LNCaP clone FGC (cell line): ENCODE measurements around the gene CAST.
"Not testable (repeated sequence)": the region's sequence is repeated elsewhere in the genome, so short reads cannot be mapped to it uniquely, and the experiment has no call there.

ENCODE experiments used
- DNase-seq: peaks from one replicate; pipeline ENCODE4 v3.0.0-alpha.2; 2011; ENCODE audit warnings: low read depth
- H3K4me3 ChIP-seq: 2 replicates; pipeline ENCODE4 v1.5.1; 2011; ENCODE audit warnings: mild to moderate bottlenecking, low read depth, low read length, control low read depth
- CTCF ChIP-seq: IDR thresholded peaks from 2 replicates; pipeline ENCODE4 v1.5.1; 2012; ENCODE audit warnings: mild to moderate bottlenecking; ENCODE audit not compliant: control insufficient read depth, insufficient read depth; ENCODE audit errors: extremely low read depth

Gene CAST

GRCh38 chr5:96741106-96741505 is 78.9 kb downstream of the CAST start:
- H3K4me3 ChIP-seq: no peak overlapping the region
- TF ChIP-seq CTCF: no peak
- no peak for DNase-seq

- no peak overlapping the region for H3K4me3 ChIP-seq
- no peak for TF ChIP-seq CTCF
Measured at GRCh38 chr5:96741891-96742309, 79.7 kb downstream of the CAST start.

GRCh38 chr5:96742538-96742937 is 80.4 kb downstream of the CAST start:
- no peak for TF ChIP-seq CTCF
- DNase-seq: no peak
- no peak overlapping the region for H3K4me3 ChIP-seq

More at GRCh38 chr5:96741891-96742309, 79.7 kb downstream of the CAST start:
- DNase-seq: no peak

- no peak for TF ChIP-seq CTCF
- no peak for DNase-seq
- H3K4me3 ChIP-seq: no peak overlapping the region
Measured at GRCh38 chr5:96743065-96743768, 81.0 kb downstream of the CAST start.

GRCh38 chr5:96743805-96744204 is 81.6 kb downstream of the CAST start:
- TF ChIP-seq CTCF: no peak
- no peak overlapping the region for H3K4me3 ChIP-seq
- DNase-seq: no peak

GRCh38 chr5:96744218-96744617 is 82.0 kb downstream of the CAST start:
- not testable (repeated sequence) for H3K4me3 ChIP-seq, DNase-seq

GRCh38 chr5:96745025-96745424 is 82.8 kb downstream of the CAST start:
- no peak overlapping the region for H3K4me3 ChIP-seq
- no peak for TF ChIP-seq CTCF
- DNase-seq: no peak
